ENCODE results near the gene IGF1. TPM values are rescaled to one million over a fixed set of nuclear protein-coding genes. Genes with fewer than 3 reads are reported as not detected.

Gene IGF1
- total and polyA plus RNA-seq, 8 donors, result 15.7 to 99.9 (median 25.7) TPM

DNA sequence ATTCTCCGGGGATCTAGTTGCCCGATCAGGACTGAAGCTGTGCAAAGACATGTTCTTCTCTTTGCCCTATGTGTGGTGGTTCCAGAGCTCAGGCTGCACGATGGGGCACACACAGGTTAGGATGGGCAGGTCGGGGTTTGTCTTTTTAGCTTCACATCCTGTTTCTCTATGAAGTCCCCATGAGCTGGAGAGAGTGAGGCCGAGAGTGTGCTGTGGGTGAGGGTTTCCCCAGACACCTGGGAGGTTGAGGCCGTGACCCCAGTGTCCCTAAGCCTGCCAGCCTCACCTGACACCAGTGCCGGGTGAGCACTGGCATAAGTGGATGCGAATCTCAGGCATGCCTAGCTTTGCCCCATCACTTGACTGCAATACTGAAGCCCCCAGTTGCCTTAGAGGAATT is 32.9 kb upstream of the IGF1 start:
- ATAC-seq (no peak), DNase-seq (no peak)
- TF ChIP-seq, protein P1, sequence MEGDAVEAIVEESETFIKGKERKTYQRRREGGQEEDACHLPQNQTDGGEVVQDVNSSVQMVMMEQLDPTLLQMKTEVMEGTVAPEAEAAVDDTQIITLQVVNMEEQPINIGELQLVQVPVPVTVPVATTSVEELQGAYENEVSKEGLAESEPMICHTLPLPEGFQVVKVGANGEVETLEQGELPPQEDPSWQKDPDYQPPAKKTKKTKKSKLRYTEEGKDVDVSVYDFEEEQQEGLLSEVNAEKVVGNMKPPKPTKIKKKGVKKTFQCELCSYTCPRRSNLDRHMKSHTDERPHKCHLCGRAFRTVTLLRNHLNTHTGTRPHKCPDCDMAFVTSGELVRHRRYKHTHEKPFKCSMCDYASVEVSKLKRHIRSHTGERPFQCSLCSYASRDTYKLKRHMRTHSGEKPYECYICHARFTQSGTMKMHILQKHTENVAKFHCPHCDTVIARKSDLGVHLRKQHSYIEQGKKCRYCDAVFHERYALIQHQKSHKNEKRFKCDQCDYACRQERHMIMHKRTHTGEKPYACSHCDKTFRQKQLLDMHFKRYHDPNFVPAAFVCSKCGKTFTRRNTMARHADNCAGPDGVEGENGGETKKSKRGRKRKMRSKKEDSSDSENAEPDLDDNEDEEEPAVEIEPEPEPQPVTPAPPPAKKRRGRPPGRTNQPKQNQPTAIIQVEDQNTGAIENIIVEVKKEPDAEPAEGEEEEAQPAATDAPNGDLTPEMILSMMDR (IDR thresholded peaks at IDR 0.05), result no peak
- H3K4me1 ChIP-seq, result no peaks in the 10 kb centered on the region
- intact Hi-C loops (cut with DNase I), result no loop called here
- no peak overlapping the region for H3K4me3 ChIP-seq
- no peak overlapping the region for H3K27ac ChIP-seq
- no peaks in the 10 kb centered on the region for H3K9me3 ChIP-seq
- H3K27me3 ChIP-seq, result no peaks in the 10 kb centered on the region
- H3K36me3 ChIP-seq, result no peaks in the 10 kb centered on the region

DNA sequence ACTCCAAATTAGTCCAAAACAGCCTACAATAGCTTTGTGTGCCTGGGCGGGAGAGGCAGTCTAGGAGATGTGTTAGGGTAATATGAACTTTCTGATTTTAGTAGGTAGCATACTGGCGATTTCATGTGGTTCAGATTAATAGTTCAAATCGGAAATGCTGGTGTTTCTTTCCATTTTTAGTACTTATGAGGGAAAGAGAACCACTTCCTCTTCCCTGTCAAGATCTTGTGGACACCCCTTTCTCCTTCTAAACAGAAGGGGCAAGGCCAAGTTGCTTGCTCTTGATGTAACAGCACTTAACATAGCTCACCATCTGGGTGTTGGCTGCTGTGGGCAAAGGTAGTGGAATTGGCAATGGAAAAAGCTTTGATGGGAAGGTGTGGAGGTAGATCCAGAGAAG is 32.2 kb upstream of the IGF1 start:
- TF ChIP-seq, protein P1 (IDR thresholded peaks at IDR 0.05), result no peak
- Histone ChIP-seq H3K36me3 (no peaks in the 10 kb centered on the region), H3K4me1 (no peaks in the 10 kb centered on the region), H3K9me3 (no peaks in the 10 kb centered on the region), H3K27me3 (no peaks in the 10 kb centered on the region), H3K27ac (no peak overlapping the region), H3K4me3 (no peak overlapping the region)
- no peak for ATAC-seq
- intact Hi-C loops (cut with DNase I), result no loop called here
- no peak for DNase-seq

GRCh38 chr12:102511575-102511974 is 31.2 kb upstream of the IGF1 start:
- TF ChIP-seq, protein P1 (IDR thresholded peaks at IDR 0.05), result no peak
- DNase-seq, result no peak
- Histone ChIP-seq H3K4me1 (no peaks in the 10 kb centered on the region), H3K27me3 (no peaks in the 10 kb centered on the region), H3K9me3 (no peaks in the 10 kb centered on the region), H3K27ac (no peak overlapping the region), H3K36me3 (no peaks in the 10 kb centered on the region), H3K4me3 (no peak overlapping the region)
- intact Hi-C loops (cut with DNase I), result no loop called here
- ATAC-seq, result no peak

- Histone ChIP-seq H3K4me1 (no peaks in the 10 kb centered on the region), H3K9me3 (peaks cover 0 to 2% of the 10 kb centered on the region in 2 donors), H3K27ac (no peak overlapping the region), H3K4me3 (no peak overlapping the region), H3K27me3 (no peaks in the 10 kb centered on the region), H3K36me3 (no peaks in the 10 kb centered on the region)
- ATAC-seq, result no peak
- TF ChIP-seq, protein P1 (IDR thresholded peaks at IDR 0.05), result no peak
- DNase-seq, result no peak
- intact Hi-C loops (cut with DNase I), result no loop called here
These were observed 30.1 kb upstream of the IGF1 start for GRCh38 chr12:102510463-102510862.

GRCh38 chr12:102510031-102510430 is 29.7 kb upstream of the IGF1 start:
- intact Hi-C loops (cut with DNase I), result no loop called here
- Histone ChIP-seq H3K27me3 (no peaks in the 10 kb centered on the region), H3K27ac (no peak overlapping the region), H3K9me3 (peaks cover 0 to 2% of the 10 kb centered on the region in 2 donors), H3K4me1 (no peaks in the 10 kb centered on the region), H3K36me3 (no peaks in the 10 kb centered on the region), H3K4me3 (no peak overlapping the region)
- ATAC-seq (no peak), DNase-seq (no peak)
- TF ChIP-seq, protein P1 (IDR thresholded peaks at IDR 0.05), result no peak
